ENCODE measurements around the gene TBP.
A peak's percentile ranks its signal among the peaks of the same experiment; 100 is the strongest.
"Not testable (repeated sequence)": the region's sequence is repeated elsewhere in the genome, so short reads cannot be mapped to it uniquely, and the experiment has no call there.

The TBP gene

GRCh38 chr6:170536671-170537070 lies 17.5 kb upstream of the TBP start:
- DNase-seq: no peak

- DNase-seq: no peak
Measured at GRCh38 chr6:170537329-170537728, 16.8 kb upstream of the TBP start.

- DNase-seq: no peak
Measured at GRCh38 chr6:170542031-170542719, 12.0 kb upstream of the TBP start.

GRCh38 chr6:170545405-170545804 lies 8.8 kb upstream of the TBP start:
- DNase-seq: no peak

- DNase-seq: peak; percentile 68
Measured at GRCh38 chr6:170552765-170553533, 1.2 kb upstream of the TBP start, which contains the start of gene PSMB1. TSS of gene PSMB1 (minus strand) at chr6:170553307. CDS start at chr6:170553242, 65 bp downstream.

GRCh38 chr6:170553534-170554012 lies 596 bp upstream of the TBP start:
- DNase-seq: peak; percentile 36

GRCh38 chr6:170554796-170555137 lies 598 bp downstream of the TBP start:
- no peak for DNase-seq

- DNase-seq: no peak
Measured at GRCh38 chr6:170555305-170555704, 1.1 kb downstream of the TBP start.

- DNase-seq: no peak
Measured at GRCh38 chr6:170561555-170561954, 7.4 kb downstream of the TBP start.

- DNase-seq: no peak
Measured at GRCh38 chr6:170564936-170565530, 10.9 kb downstream of the TBP start.

- DNase-seq: no peak
Measured at GRCh38 chr6:170572704-170573466, 18.7 kb downstream of the TBP start.

GRCh38 chr6:170575250-170575649 lies 21.1 kb downstream of the TBP start:
- DNase-seq: no peak

- no peak for DNase-seq
Measured at GRCh38 chr6:170578909-170579308, 24.7 kb downstream of the TBP start.

GRCh38 chr6:170583756-170584180 lies 29.6 kb downstream of the TBP start:
- no peak for DNase-seq

GRCh38 chr6:170584181-170584953 lies 30.2 kb downstream of the TBP start, which contains the start of gene PDCD2:
TSS of gene PDCD2 (minus strand) at chr6:170584637. CDS start at chr6:170584581, 56 bp downstream.
- peak; percentile 73 for DNase-seq

- no peak for DNase-seq
Measured at GRCh38 chr6:170584954-170585498, 30.9 kb downstream of the TBP start.

- no peak for DNase-seq
Measured at GRCh38 chr6:170590725-170591124, 36.6 kb downstream of the TBP start.

GRCh38 chr6:170596426-170596825 lies 42.3 kb downstream of the TBP start:
- DNase-seq: no peak

GRCh38 chr6:170597278-170597677 lies 43.1 kb downstream of the TBP start:
- no peak for DNase-seq

GRCh38 chr6:170605574-170606259 lies 51.5 kb downstream of the TBP start:
- no peak for DNase-seq

- not testable (repeated sequence) for DNase-seq
Measured at GRCh38 chr6:170609225-170609624, 55.1 kb downstream of the TBP start.

All from NCI-H1436 treated with DMSO at 0.1 percent for 48 hours (cell line).